Small intestine (tissue), 7 donors: ENCODE results near the gene GMPR2. TPM values are rescaled to one million over a fixed set of nuclear protein-coding genes. Genes with fewer than 3 reads are reported as not detected.

Source experiments
- DNase-seq, 2 donors: peaks; one replicate each; pipeline versions ENCODE4 v3.0.0 to v3.0.0-alpha.2; 2013
- FAIRE-seq: peaks from 2 replicates; lab custom pipeline; 2012; peaks lifted over from hg19 to GRCh38; lab: Jason Lieb, UNC
- H3K27ac ChIP-seq, 3 donors: one replicate each; pipeline ENCODE4 v1.5.1; 2013; ENCODE audit warnings: low read length in 2 of 3, mild to moderate bottlenecking in 2 of 3, control low read depth in 1 of 3, inconsistent platforms in 1 of 3, low read depth in 1 of 3, moderate library complexity in 1 of 3
- H3K27me3 ChIP-seq, 3 donors: one replicate each; pipeline ENCODE4 v1.6.1; 2013; ENCODE audit warnings: low read length in 3 of 3, inconsistent platforms in 1 of 3; ENCODE audit not compliant: control insufficient read depth in 3 of 3, insufficient read depth in 3 of 3
- H3K36me3 ChIP-seq, 3 donors: one replicate each; pipeline ENCODE4 v1.6.1; 2013; ENCODE audit warnings: low read length in 3 of 3, inconsistent platforms in 1 of 3, low read depth in 1 of 3, mild to moderate bottlenecking in 1 of 3, moderate library complexity in 1 of 3; ENCODE audit not compliant: control insufficient read depth in 3 of 3, insufficient read depth in 2 of 3
- H3K4me1 ChIP-seq, 3 donors: one replicate each; pipeline ENCODE4 v1.6.1; 2013; ENCODE audit warnings: low read length in 2 of 3, inconsistent platforms in 1 of 3, low read depth in 1 of 3, mild to moderate bottlenecking in 1 of 3, moderate library complexity in 1 of 3; ENCODE audit not compliant: control insufficient read depth in 3 of 3, insufficient read depth in 2 of 3
- H3K4me3 ChIP-seq, 3 donors: one replicate each; pipeline ENCODE4 v1.5.1; 2013; ENCODE audit warnings: low read length in 3 of 3, control low read depth in 1 of 3, inconsistent platforms in 1 of 3, low read depth in 1 of 3, mild to moderate bottlenecking in 1 of 3, moderate library complexity in 1 of 3
- H3K9me3 ChIP-seq, 2 donors: one replicate each; pipeline ENCODE4 v1.6.1; 2013; ENCODE audit warnings: low read depth in 1 of 2, low read length in 1 of 2; ENCODE audit not compliant: control insufficient read depth in 2 of 2, insufficient read depth in 1 of 2
- WGBS, 3 donors: extraction: QIAGEN DNeasy Blood & Tissue Kit; methylation state at CpG; one replicate each; pipeline ENCODE4 v1.1.7; 2013; 5-methylcytosine and 5-hydroxymethylcytosine counted together
- polyA plus RNA-seq, 4 donors: library from polyadenylated mRNA; stranded (reverse) in 3 of 4; unstranded in 1 of 4; fragments of 200-250 nt in 3 of 4; fragments of 120-200 nt in 1 of 4; gene quantifications; one replicate each; pipeline versions ENCODE4 v1.2.1 to v1.2.3, GENCODE V29; 2013
- donor health status: healthy with polysubstance abuse.
- donor health status: control.
- donor health status: control.
- donor health status: Bipolar disorder and iron deficiency.
- donor health status: healthy.

The GMPR2 gene
- polyA plus RNA-seq, 4 donors, result 57.4 to 94.1 (median 76.0) TPM

DNA sequence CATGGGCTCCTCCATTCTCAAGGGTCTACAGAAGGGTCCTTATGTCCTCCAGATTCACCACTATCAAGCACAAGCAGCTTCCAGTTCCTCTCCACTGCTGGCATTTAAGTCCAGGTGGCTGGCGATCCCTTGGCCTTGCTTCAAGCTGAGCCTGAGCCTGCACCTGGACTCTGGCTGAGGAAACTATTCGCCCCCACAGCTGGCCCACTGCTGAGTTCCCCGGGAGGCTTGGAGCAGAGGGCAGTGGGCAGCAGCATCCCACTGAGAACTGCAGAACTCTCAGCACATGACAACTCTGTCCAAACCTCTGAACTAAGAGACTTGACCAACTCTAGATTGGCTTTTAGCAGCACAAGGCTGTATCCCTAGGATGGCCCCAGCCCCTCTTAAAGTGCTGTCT is 50.0 kb downstream of the GMPR2 start:
- 68 to 81% (median 74%) methylated on average over 3 of the region's 3 CpGs for WGBS, 3 donors
- FAIRE-seq (no peak), DNase-seq (no peak)
- H3K27me3 ChIP-seq, result no peaks in the 10 kb centered on the region
- no peak overlapping the region for H3K4me3 ChIP-seq
- no peak overlapping the region for H3K27ac ChIP-seq
- H3K36me3 ChIP-seq, result peaks cover 0 to 5% (median 0%) of the 10 kb centered on the region in 3 donors
- no peaks in the 10 kb centered on the region for H3K4me1 ChIP-seq
- no peaks in the 10 kb centered on the region for H3K9me3 ChIP-seq

DNA sequence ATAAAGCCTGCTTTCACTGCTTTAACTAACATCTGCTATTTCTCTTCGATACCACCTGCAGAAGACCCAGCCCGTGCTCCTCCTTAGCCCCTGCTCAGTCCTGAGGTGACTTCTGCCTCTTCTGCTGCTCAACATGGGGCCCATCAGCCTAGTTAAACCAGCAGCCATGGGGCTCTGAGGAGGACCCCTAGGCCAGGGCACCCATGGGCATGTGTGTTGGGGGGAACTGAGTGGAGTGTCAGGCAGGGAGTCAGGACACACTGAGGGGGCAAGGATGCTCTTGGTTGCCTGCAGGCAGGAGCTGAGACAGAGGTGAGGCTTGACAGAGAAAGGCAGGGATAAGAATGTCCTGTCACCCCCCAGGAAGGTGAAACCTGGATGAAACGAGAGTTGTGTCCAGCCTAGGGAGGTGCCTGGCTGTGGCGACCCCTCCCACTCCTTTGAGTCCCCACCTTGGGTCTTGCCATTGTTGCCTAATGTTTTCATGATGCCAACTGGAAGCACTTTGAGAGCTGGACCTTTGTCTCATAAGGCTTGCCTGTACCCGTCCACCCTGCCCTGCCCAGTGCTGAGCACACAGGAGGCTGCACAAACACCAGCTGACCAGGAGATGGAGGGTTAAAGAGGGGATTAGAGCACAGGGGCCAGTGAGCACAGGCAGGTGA is 51.2 kb downstream of the GMPR2 start:
- no peaks in the 10 kb centered on the region for H3K4me1 ChIP-seq
- FAIRE-seq, result no peak
- no peak overlapping the region for H3K27ac ChIP-seq
- no peaks in the 10 kb centered on the region for H3K27me3 ChIP-seq
- no peaks in the 10 kb centered on the region for H3K9me3 ChIP-seq
- peaks cover 0 to 10% (median 0%) of the 10 kb centered on the region in 3 donors for H3K36me3 ChIP-seq
- H3K4me3 ChIP-seq, result no peak overlapping the region
- DNase-seq, result no peak
- 87 to 93% (median 90%) methylated on average over 5 of the region's 5 CpGs for WGBS, 3 donors

DNA sequence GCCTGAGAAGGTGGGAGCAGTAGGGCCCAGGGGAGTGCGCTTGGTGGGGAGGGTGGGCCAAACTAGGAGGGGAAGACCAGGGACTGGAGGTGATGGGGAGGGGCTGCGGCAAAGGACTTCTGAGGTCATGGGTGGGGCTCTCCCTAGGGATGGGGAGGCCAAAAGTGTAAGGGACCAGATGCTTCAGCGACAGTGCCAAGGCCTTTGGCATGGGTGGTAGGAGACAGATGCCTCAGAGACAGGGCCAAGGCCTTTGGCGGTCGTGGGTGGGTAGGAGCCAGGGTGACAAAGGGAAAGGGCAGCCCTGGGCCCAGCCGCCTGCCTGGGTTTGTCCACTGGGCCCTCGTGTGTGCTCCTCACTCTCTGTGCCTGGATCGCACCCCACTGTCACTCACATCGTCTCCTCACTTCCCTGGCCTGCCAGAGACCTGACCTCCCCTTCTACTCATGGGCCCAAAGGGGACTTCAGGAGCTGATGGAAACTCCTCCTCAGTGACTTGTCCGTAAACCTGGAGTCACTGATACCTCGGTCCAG is 51.8 kb downstream of the GMPR2 start:
- Histone ChIP-seq H3K27me3 (no peaks in the 10 kb centered on the region), H3K4me3 (no peak overlapping the region), H3K27ac (no peak overlapping the region), H3K4me1 (no peaks in the 10 kb centered on the region), H3K36me3 (peaks cover 0 to 14% (median 0%) of the 10 kb centered on the region in 3 donors), H3K9me3 (no peaks in the 10 kb centered on the region)
- FAIRE-seq, result no peak
- no peak for DNase-seq
- whole genome bisulfite sequencing, 3 donors, result 81 to 92% (median 82%) methylated on average over 10 to 11 of the region's 11 CpGs

DNA sequence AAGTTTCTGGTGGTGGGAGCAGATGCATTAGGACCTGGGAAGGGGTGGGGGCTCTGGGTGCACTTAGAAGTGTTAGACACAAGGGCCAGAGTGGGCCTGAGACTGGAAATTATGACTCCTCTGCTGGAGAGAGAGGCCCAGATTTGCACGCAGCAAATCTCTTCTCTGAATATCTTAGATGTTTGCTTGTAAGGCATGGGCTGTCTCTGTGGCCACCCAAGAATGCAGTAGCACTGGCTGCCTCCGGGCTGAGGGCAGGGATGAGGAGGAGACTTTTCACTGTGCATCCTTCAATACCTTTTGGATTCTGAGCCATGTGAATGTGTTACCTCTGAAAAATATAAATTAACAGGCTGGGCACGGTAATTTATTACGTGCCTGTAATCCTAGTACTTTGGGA is 52.6 kb downstream of the GMPR2 start:
- no peak overlapping the region for H3K27ac ChIP-seq
- DNase-seq, result no peak
- no peaks in the 10 kb centered on the region for H3K9me3 ChIP-seq
- H3K4me3 ChIP-seq, result no peak overlapping the region
- peaks cover 0 to 22% (median 5%) of the 10 kb centered on the region in 3 donors for H3K36me3 ChIP-seq
- WGBS, 3 donors, result 63 to 80% (median 79%) methylated on average over 4 of the region's 4 CpGs
- H3K4me1 ChIP-seq, result no peaks in the 10 kb centered on the region
- FAIRE-seq, result no peak
- no peaks in the 10 kb centered on the region for H3K27me3 ChIP-seq

DNA sequence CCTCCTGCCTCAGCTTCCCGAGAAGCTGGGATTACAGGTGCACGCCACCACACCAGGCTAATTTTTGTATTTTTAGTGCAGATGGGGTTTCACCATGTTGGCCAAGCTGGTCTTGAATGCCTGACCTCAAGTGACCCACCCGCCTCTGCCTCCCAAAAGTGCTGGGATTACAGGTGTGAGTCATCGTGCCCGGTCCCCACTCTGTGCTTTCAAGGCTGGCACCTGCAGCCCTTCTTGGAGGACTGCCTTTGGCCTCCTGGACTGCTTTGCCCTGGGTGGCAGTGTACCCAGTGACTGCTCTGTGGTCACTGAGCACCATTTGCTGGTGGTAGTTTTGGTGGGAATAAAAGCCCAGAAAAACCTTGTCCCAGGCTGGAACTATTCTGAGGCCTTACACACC is 54.3 kb downstream of the GMPR2 start:
- DNase-seq, result no peak
- H3K4me1 ChIP-seq, result no peaks in the 10 kb centered on the region
- FAIRE-seq, result no peak
- 95 to 98% (median 95%) methylated on average over 5 of the region's 5 CpGs for WGBS, 3 donors
- no peaks in the 10 kb centered on the region for H3K27me3 ChIP-seq
- H3K27ac ChIP-seq, result no peak overlapping the region
- no peaks in the 10 kb centered on the region for H3K9me3 ChIP-seq
- peaks cover 5 to 39% (median 16%) of the 10 kb centered on the region in 3 donors for H3K36me3 ChIP-seq
- no peak overlapping the region for H3K4me3 ChIP-seq

Other genes with a start within 250 kb of the GMPR2 start
- 100 to 1,000 TPM in 3 of 4 donors, 10 to 100 TPM in 1; 34.8 to 162 (median 107) TPM for gene DHRS4L2, start 244.0 kb upstream of the GMPR2 start, polyA plus RNA-seq
- gene CARMIL3, start 180.9 kb upstream of the GMPR2 start, polyA plus RNA-seq, result 1 to 10 TPM in 2 of 4 donors, under 1 TPM in 2; 0.81 to 1.4 (median 1.1) TPM
- gene CPNE6, start 161.4 kb upstream of the GMPR2 start, polyA plus RNA-seq, result 10 to 100 TPM in 1 of 4 donors, 1 to 10 TPM in 2, under 1 TPM in 1; 0.03 to 10.7 (median 4.2) TPM
- gene PCK2, start 138.6 kb upstream of the GMPR2 start, polyA plus RNA-seq, result 100 to 1,000 TPM; 197 to 870 (median 304) TPM
- 100 to 1,000 TPM in 2 of 4 donors, 10 to 100 TPM in 2; 72.1 to 122 (median 93.3) TPM for gene DCAF11, start 118.2 kb upstream of the GMPR2 start, polyA plus RNA-seq
- gene NRL, start 118.0 kb upstream of the GMPR2 start, polyA plus RNA-seq, result 1 to 10 TPM; 1.5 to 4.0 (median 2.7) TPM
- gene FITM1, start 102.3 kb upstream of the GMPR2 start, polyA plus RNA-seq, result 1 to 10 TPM; 2.4 to 5.8 (median 4.1) TPM
- 100 to 1,000 TPM; 307 to 576 (median 467) TPM for gene PSME1, start 96.7 kb upstream of the GMPR2 start, polyA plus RNA-seq
- gene EMC9, start 91.3 kb upstream of the GMPR2 start, polyA plus RNA-seq, result 10 to 100 TPM; 27.2 to 74.7 (median 41.3) TPM
- 100 to 1,000 TPM; 175 to 997 (median 644) TPM for gene PSME2, start 86.3 kb upstream of the GMPR2 start, polyA plus RNA-seq
- 10 to 100 TPM; 33.7 to 83.0 (median 48.9) TPM for gene RNF31, start 85.4 kb upstream of the GMPR2 start, polyA plus RNA-seq
- gene IRF9, start 71.7 kb upstream of the GMPR2 start, polyA plus RNA-seq, result 10 to 100 TPM; 36.9 to 90.9 (median 63.3) TPM
- 100 to 1,000 TPM in 1 of 4 donors, 10 to 100 TPM in 3; 23.0 to 135 (median 40.7) TPM for gene REC8, start 60.8 kb upstream of the GMPR2 start, polyA plus RNA-seq
- 10 to 100 TPM in 2 of 4 donors, 1 to 10 TPM in 2; 3.2 to 24.4 (median 12.5) TPM for gene IPO4, start 44.1 kb upstream of the GMPR2 start, polyA plus RNA-seq
- 10 to 100 TPM in 2 of 4 donors, 1 to 10 TPM in 2; 6.9 to 56.1 (median 23.9) TPM for gene TM9SF1, start 37.5 kb upstream of the GMPR2 start, polyA plus RNA-seq
- 1 to 10 TPM in 1 of 4 donors, under 1 TPM in 1, not detected in 2; 0.04 to 6.9 TPM for gene TSSK4, start 27.2 kb upstream of the GMPR2 start, polyA plus RNA-seq
- 100 to 1,000 TPM in 1 of 4 donors, 10 to 100 TPM in 3; 70.0 to 121 (median 94.9) TPM for gene CHMP4A, start 19.4 kb upstream of the GMPR2 start, polyA plus RNA-seq
- gene MDP1, start 16.9 kb upstream of the GMPR2 start, polyA plus RNA-seq, result 10 to 100 TPM; 18.8 to 31.1 (median 21.4) TPM
- gene NEDD8, start 562 bp upstream of the GMPR2 start, polyA plus RNA-seq, result 100 to 1,000 TPM; 182 to 225 (median 205) TPM
- gene TINF2, start 9.7 kb downstream of the GMPR2 start, polyA plus RNA-seq, result 10 to 100 TPM; 33.0 to 42.4 (median 35.8) TPM
- gene TGM1, start 30.2 kb downstream of the GMPR2 start, polyA plus RNA-seq, result 1 to 10 TPM; 1.5 to 3.4 (median 1.7) TPM
- gene RABGGTA, start 38.7 kb downstream of the GMPR2 start, polyA plus RNA-seq, result 10 to 100 TPM; 25.3 to 58.6 (median 36.0) TPM
- gene DHRS1, start 66.9 kb downstream of the GMPR2 start, polyA plus RNA-seq, result 10 to 100 TPM; 45.2 to 95.7 (median 66.5) TPM
- gene NOP9, start 66.9 kb downstream of the GMPR2 start, polyA plus RNA-seq, result 10 to 100 TPM in 3 of 4 donors, 1 to 10 TPM in 1; 9.7 to 22.5 (median 16.0) TPM
- 100 to 1,000 TPM in 2 of 4 donors, 10 to 100 TPM in 2; 31.2 to 273 (median 139) TPM for gene CIDEB, start 75.0 kb downstream of the GMPR2 start, polyA plus RNA-seq
- 1 to 10 TPM in 3 of 4 donors, under 1 TPM in 1; 0.89 to 4.7 (median 2.3) TPM for gene LTB4R2, start 77.2 kb downstream of the GMPR2 start, polyA plus RNA-seq
- 10 to 100 TPM in 2 of 4 donors, 1 to 10 TPM in 2; 5.1 to 37.0 (median 15.8) TPM for gene LTB4R, start 78.6 kb downstream of the GMPR2 start, polyA plus RNA-seq
- 10 to 100 TPM in 1 of 4 donors, 1 to 10 TPM in 3; 3.4 to 16.4 (median 6.1) TPM for gene ADCY4, start 102.1 kb downstream of the GMPR2 start, polyA plus RNA-seq
- 10 to 100 TPM; 16.7 to 58.6 (median 33.6) TPM for gene RIPK3, start 107.1 kb downstream of the GMPR2 start, polyA plus RNA-seq
- 10 to 100 TPM; 11.2 to 45.1 (median 29.1) TPM for gene NFATC4, start 135.3 kb downstream of the GMPR2 start, polyA plus RNA-seq
- 10 to 100 TPM in 1 of 4 donors, 1 to 10 TPM in 1, under 1 TPM in 2; 0.22 to 53.2 (median 3.9) TPM for gene NYNRIN, start 166.1 kb downstream of the GMPR2 start, polyA plus RNA-seq
- 1 to 10 TPM in 2 of 4 donors, under 1 TPM in 1, not detected in 1; 0.27 to 4.8 (median 1.9) TPM for gene CBLN3, start 196.7 kb downstream of the GMPR2 start, polyA plus RNA-seq
- gene KHNYN, start 197.0 kb downstream of the GMPR2 start, polyA plus RNA-seq, result 10 to 100 TPM; 21.3 to 75.6 (median 36.4) TPM
- gene SDR39U1, start 209.8 kb downstream of the GMPR2 start, polyA plus RNA-seq, result 10 to 100 TPM; 41.4 to 52.6 (median 50.2) TPM